ENCODE results near the gene ADAMTS2.
"Not testable (repeated sequence)": the region's sequence is repeated elsewhere in the genome, so short reads cannot be mapped to it uniquely, and the experiment has no call there.

The ADAMTS2 gene

GRCh38 chr5:179296150-179296821 is 49.0 kb downstream of the ADAMTS2 start:
- no peak for DNase-seq (ENCODE audit: low spot score)

GRCh38 chr5:179295778-179296149 is 49.5 kb downstream of the ADAMTS2 start:
- DNase-seq (ENCODE audit: low spot score) = no peak

GRCh38 chr5:179294891-179295777 is 50.1 kb downstream of the ADAMTS2 start:
- no peak for DNase-seq (ENCODE audit: low spot score)

GRCh38 chr5:179294131-179294780 is 51.0 kb downstream of the ADAMTS2 start:
- DNase-seq (ENCODE audit: low spot score) = no peak

- no peak for DNase-seq (ENCODE audit: low spot score)
These were observed 52.3 kb downstream of the ADAMTS2 start for GRCh38 chr5:179292681-179293635.

- no peak for DNase-seq (ENCODE audit: low spot score)
These were observed 53.1 kb downstream of the ADAMTS2 start for GRCh38 chr5:179292202-179292601.

- no peak for DNase-seq (ENCODE audit: low spot score)
These were observed 54.4 kb downstream of the ADAMTS2 start for GRCh38 chr5:179290681-179291540.

GRCh38 chr5:179289756-179290385 is 55.4 kb downstream of the ADAMTS2 start:
- no peak for DNase-seq (ENCODE audit: low spot score)

GRCh38 chr5:179288809-179289185 is 56.5 kb downstream of the ADAMTS2 start:
- no peak for DNase-seq (ENCODE audit: low spot score)

- DNase-seq (ENCODE audit: low spot score) = no peak
These were observed 57.0 kb downstream of the ADAMTS2 start for GRCh38 chr5:179288101-179288808.

GRCh38 chr5:179287631-179288030 is 57.6 kb downstream of the ADAMTS2 start:
- no peak for DNase-seq (ENCODE audit: low spot score)

GRCh38 chr5:179287071-179287470 is 58.2 kb downstream of the ADAMTS2 start:
- DNase-seq (ENCODE audit: low spot score) = no peak

GRCh38 chr5:179285776-179286162 is 59.5 kb downstream of the ADAMTS2 start:
- DNase-seq (ENCODE audit: low spot score) = not testable (repeated sequence)

- peak; percentile 68 for DNase-seq (ENCODE audit: low spot score)
These were observed 60.3 kb downstream of the ADAMTS2 start for GRCh38 chr5:179284751-179285631.

- not testable (repeated sequence) for DNase-seq (ENCODE audit: low spot score)
These were observed 61.4 kb downstream of the ADAMTS2 start for GRCh38 chr5:179283908-179284307.

GRCh38 chr5:179281694-179282093 is 63.6 kb downstream of the ADAMTS2 start:
- no peak for DNase-seq (ENCODE audit: low spot score)

GRCh38 chr5:179280095-179280490 is 65.2 kb downstream of the ADAMTS2 start:
- DNase-seq (ENCODE audit: low spot score) = no peak

GRCh38 chr5:179279347-179280094 is 65.7 kb downstream of the ADAMTS2 start:
- no peak for DNase-seq (ENCODE audit: low spot score)
